ENCODE data around the gene ZNF319.

- TF ChIP-seq TAF1 (IDR thresholded peaks at IDR 0.05; ENCODE audit: low read depth) (no peak), EZH2 (IDR thresholded peaks at IDR 0.05; ENCODE audit: borderline replicate concordance, insufficient read depth, low read length, poor library complexity, severe bottlenecking) (no peak)
Measured at GRCh38 chr16:58048494-58049231, 48.2 kb upstream of the ZNF319 start.

Measured in neural cell (in vitro differentiated cells).